Heart left ventricle (tissue), 16 donors: Measurements from ENCODE around the gene GRIK1. TPM values are rescaled to one million over a fixed set of nuclear protein-coding genes. Genes with fewer than 3 reads are reported as not detected.

Experiments
- ATAC-seq, 4 donors: fragments of 200-7000 bp; cut with Tn5 transposase; one replicate each; pipeline ENCODE4 v1.9.1; 2020 to 2022; ENCODE audit warnings: moderate library complexity in 4 of 4, mild to moderate bottlenecking in 3 of 4, moderate number of reproducible peaks in 1 of 4
- DNase-seq, 5 donors: peaks; one replicate each; pipeline ENCODE4 v3.0.0-alpha.2; 2020
- H3K27ac ChIP-seq, 12 donors: fragments of 200-600 bp; sonication (generic) in 4 of 12; one replicate each; pipeline versions ENCODE4 v1.5.0 to v1.8.0; 2016 to 2022; ENCODE audit warnings: mild to moderate bottlenecking in 2 of 12
- H3K27me3 ChIP-seq, 9 donors: fragments of 200-600 bp; sonication (generic) in 2 of 9; one replicate each; pipeline versions ENCODE4 v1.5.1 to v1.8.0; 2016 to 2022; ENCODE audit warnings: mild to moderate bottlenecking in 3 of 9
- H3K36me3 ChIP-seq, 9 donors: fragments of 200-600 bp; sonication (generic) in 2 of 9; one replicate each; pipeline versions ENCODE4 v1.5.0 to v1.8.0; 2018 to 2022; ENCODE audit warnings: mild to moderate bottlenecking in 2 of 9
- H3K4me1 ChIP-seq, 12 donors: fragments of 200-600 bp; sonication (generic) in 4 of 12; one replicate each; pipeline versions ENCODE4 v1.5.0 to v1.8.0; 2016 to 2022; ENCODE audit warnings: mild to moderate bottlenecking in 3 of 12
- H3K4me3 ChIP-seq, 12 donors: fragments of 200-600 bp; sonication (generic) in 4 of 12; one replicate each; pipeline versions ENCODE4 v1.5.0 to v1.8.0; 2017 to 2022; ENCODE audit warnings: mild to moderate bottlenecking in 9 of 12, moderate library complexity in 4 of 12
- H3K9me3 ChIP-seq, 12 donors: fragments of 200-600 bp; sonication (generic) in 4 of 12; one replicate each; pipeline versions ENCODE4 v1.5.0 to v1.8.0; 2016 to 2022; ENCODE audit warnings: mild to moderate bottlenecking in 1 of 12
- CTCF ChIP-seq, 12 donors: fragments of 200-600 bp; sonication (generic) in 4 of 12; IDR thresholded peaks; one replicate each; pipeline versions ENCODE4 v1.5.0 to v1.8.0; 2018 to 2022; ENCODE audit warnings: antibody characterized with exemption in 12 of 12, mild to moderate bottlenecking in 5 of 12
- POLR2A ChIP-seq, 2 donors: fragments of 450-650 bp; IDR thresholded peaks; one replicate each; pipeline ENCODE4 v1.6.1; 2017; ENCODE audit warnings: antibody characterized with exemption in 2 of 2, mild to moderate bottlenecking in 2 of 2, moderate library complexity in 2 of 2
- WGBS, 4 donors: extraction: QIAGEN DNeasy Blood & Tissue Kit in 2 of 4; methylation state at CpG; one replicate each; pipeline versions ENCODE4 v1.1.5 to v1.1.7; 2013 to 2018; 5-methylcytosine and 5-hydroxymethylcytosine counted together
- intact Hi-C, 10 donors: fragments of 100-400 bp; cut with DNase I; formaldehyde crosslinking; loops; one replicate each; pipeline versions ENCODE4 v1.11.1 to v1.14.2; 2022
- polyA plus RNA-seq, 2 donors: library from polyadenylated mRNA; stranded (reverse); fragments of 200-250 nt; gene quantifications; one replicate each; pipeline ENCODE4 v1.2.3, GENCODE V29; 2013
- total RNA-seq, 9 donors: library from RNA; depleted of rRNA in 2 of 9; stranded (reverse); fragments of >200 nt in 2 of 9; fragmentation: NEBNext Ultra II Directional in 3 of 9; extraction: Animal tissue kit (Norgen Biotek cat#: 25700) in 3 of 9; gene quantifications; one replicate each; pipeline versions ENCODE4 v1.1.0 to v1.2.4, GENCODE V29; 2016 to 2023
- donor health status: ischemic (EF 13 %, LVEDD 7.1; RV severe dilation, severe dysfunction).
- donor health status: healthy with polysubstance abuse.
- donor health status: DM: no; HTN: yes; CAD: no.
- donor health status: DM: no; HTN: no; CAD: no.
- donor health status: ischemic (EF 25% LVEDD 6.9; RV normal size, moderate dysfunction).
- donor health status: ischemic (EF 25% LVEDD 5.7; RV mildly dilated, moderate dysfunction).
- donor health status: healthy.
- donor health status: DM: yes; HTN: yes; CAD: no.
- donor health status: ischemic (EF 35%, LVEDD 5.7; RV mildly dilated, moderate dysfunction).
- donor health status: nonischemic (EF 11% LVEDD 7.7; RV severe dilation, severe dysfunction).
- donor health status: DM: yes; HTN: yes; CAD: no.
- donor health status: PGD.
- donor health status: ischemic (EF 29% LVEDD 5.4; RV normal size, mild dysfunction).
- donor health status: nonischemic (EF 23%, LVEDD 6.1; RV moderate dilation, normal function).

Gene GRIK1
- total and polyA plus RNA-seq, 11 donors = 0.12 TPM; not detected in 10

- Histone ChIP-seq H3K9me3 (no peaks in the 10 kb centered on the region), H3K4me1 (no peaks in the 10 kb centered on the region), H3K36me3 (no peaks in the 10 kb centered on the region), H3K4me3 (no peak overlapping the region), H3K27ac (no peak overlapping the region), H3K27me3 (no peaks in the 10 kb centered on the region)
- ATAC-seq (no peak), DNase-seq (no peak)
- WGBS, 4 donors = 89 to 97% (median 95%) methylated on average over 1 of the region's 1 CpG
- intact Hi-C loops = no loop called here
- TF ChIP-seq POLR2A (IDR thresholded peaks at IDR 0.05) (no peak), CTCF (IDR thresholded peaks at IDR 0.05) (no peak)
Measured at GRCh38 chr21:29568020-29568697, 371.6 kb downstream of the GRIK1 start.

GRCh38 chr21:29557931-29558725 lies 381.7 kb downstream of the GRIK1 start:
- WGBS, 4 donors = 95 to 100% (median 99%) methylated on average over 1 of the region's 1 CpG

GRCh38 chr21:29557200-29557599 lies 382.6 kb downstream of the GRIK1 start:
- TF ChIP-seq CTCF (IDR thresholded peaks at IDR 0.05) (no peak), POLR2A (IDR thresholded peaks at IDR 0.05) (no peak)
- no peak for DNase-seq
- Histone ChIP-seq H3K27ac (peak overlapping the region in 1 of 12 donors; percentile 59), H3K4me3 (no peak overlapping the region), H3K36me3 (no peaks in the 10 kb centered on the region), H3K9me3 (no peaks in the 10 kb centered on the region), H3K4me1 (no peaks in the 10 kb centered on the region), H3K27me3 (no peaks in the 10 kb centered on the region)
- intact Hi-C loops = loop anchor here in 1 of 10 donors (10.0 kb wide), 1 partner anchor 62 kb away; no protein-coding TSS in a partner anchor
- 44 to 62% (median 57%) methylated on average over 1 of the region's 1 CpG for WGBS, 4 donors
- ATAC-seq = peak in 1 of 4 donors; percentile 37

More at GRCh38 chr21:29557931-29558725, 381.7 kb downstream of the GRIK1 start:
- no peak overlapping the region for H3K4me3 ChIP-seq
- no peaks in the 10 kb centered on the region for H3K36me3 ChIP-seq
- H3K9me3 ChIP-seq = no peaks in the 10 kb centered on the region
- peak overlapping the region in 1 of 12 donors; percentile 59 for H3K27ac ChIP-seq
- no peaks in the 10 kb centered on the region for H3K27me3 ChIP-seq
- H3K4me1 ChIP-seq = no peaks in the 10 kb centered on the region
- DNase-seq (no peak), ATAC-seq (no peak)
- intact Hi-C loops = loop anchor here in 1 of 10 donors (10.0 kb wide), 1 partner anchor 63 kb away; no protein-coding TSS in a partner anchor
- no peak for TF ChIP-seq CTCF (IDR thresholded peaks at IDR 0.05)
- no peak for TF ChIP-seq POLR2A (IDR thresholded peaks at IDR 0.05)

- no peak overlapping the region for H3K27ac ChIP-seq
- 41 to 73% (median 65%) methylated on average over 2 of the region's 2 CpGs for WGBS, 4 donors
Measured at GRCh38 chr21:29555601-29556000, 384.2 kb downstream of the GRIK1 start.

More at GRCh38 chr21:29555601-29556000, 384.2 kb downstream of the GRIK1 start:
- no peak for DNase-seq
- H3K4me3 ChIP-seq = no peak overlapping the region
- H3K4me1 ChIP-seq = no peaks in the 10 kb centered on the region
- TF ChIP-seq POLR2A (IDR thresholded peaks at IDR 0.05) = no peak
- H3K36me3 ChIP-seq = no peaks in the 10 kb centered on the region
- no peak for ATAC-seq
- no peaks in the 10 kb centered on the region for H3K27me3 ChIP-seq
- no peaks in the 10 kb centered on the region for H3K9me3 ChIP-seq
- intact Hi-C loops = loop anchor here in 1 of 10 donors (10.0 kb wide), 1 partner anchor 61 kb away; no protein-coding TSS in a partner anchor
